ENCODE data around the gene ZMYND8.

DNA sequence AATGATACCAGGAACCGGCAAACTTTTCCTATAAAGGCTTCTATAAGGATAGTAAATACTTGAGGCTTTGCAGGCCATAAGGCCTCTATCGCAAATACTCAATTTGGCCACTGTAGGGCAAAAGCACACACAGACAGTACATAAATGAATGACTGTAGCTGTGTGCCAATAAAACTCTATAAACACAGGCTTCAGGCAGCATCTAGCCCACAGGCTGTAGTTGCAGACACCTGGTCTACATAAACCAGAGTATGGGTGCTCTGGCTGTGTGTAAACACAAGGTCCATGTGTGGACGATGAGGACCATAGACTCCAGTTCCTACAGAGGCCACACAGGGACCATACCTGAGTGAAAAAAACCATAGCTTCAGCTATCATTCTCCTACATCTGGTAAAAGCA lies 52.2 kb downstream of the ZMYND8 start:
- TF ChIP-seq POLR2A (IDR thresholded peaks at IDR 0.05; ENCODE audit: control extremely low read depth in 1 of 2, low read depth in 2 of 2, low read length in 2 of 2) (no peak), GTF2F1 (IDR thresholded peaks at IDR 0.05; ENCODE audit: borderline replicate concordance, low read depth, low read length) (no peak), JUN (IDR thresholded peaks at IDR 0.05; ENCODE audit: low read depth, low read length) (no peak), RAD21 (IDR thresholded peaks at IDR 0.05 in 1 of 2, conservative IDR thresholded peaks at IDR 0.05 in 1 of 2; ENCODE audit: low read depth in 2 of 2, low read length in 2 of 2) (no peak), SP2 (IDR thresholded peaks at IDR 0.05; ENCODE audit: low read length) (no peak)
- TF ChIP-seq, protein P1, sequence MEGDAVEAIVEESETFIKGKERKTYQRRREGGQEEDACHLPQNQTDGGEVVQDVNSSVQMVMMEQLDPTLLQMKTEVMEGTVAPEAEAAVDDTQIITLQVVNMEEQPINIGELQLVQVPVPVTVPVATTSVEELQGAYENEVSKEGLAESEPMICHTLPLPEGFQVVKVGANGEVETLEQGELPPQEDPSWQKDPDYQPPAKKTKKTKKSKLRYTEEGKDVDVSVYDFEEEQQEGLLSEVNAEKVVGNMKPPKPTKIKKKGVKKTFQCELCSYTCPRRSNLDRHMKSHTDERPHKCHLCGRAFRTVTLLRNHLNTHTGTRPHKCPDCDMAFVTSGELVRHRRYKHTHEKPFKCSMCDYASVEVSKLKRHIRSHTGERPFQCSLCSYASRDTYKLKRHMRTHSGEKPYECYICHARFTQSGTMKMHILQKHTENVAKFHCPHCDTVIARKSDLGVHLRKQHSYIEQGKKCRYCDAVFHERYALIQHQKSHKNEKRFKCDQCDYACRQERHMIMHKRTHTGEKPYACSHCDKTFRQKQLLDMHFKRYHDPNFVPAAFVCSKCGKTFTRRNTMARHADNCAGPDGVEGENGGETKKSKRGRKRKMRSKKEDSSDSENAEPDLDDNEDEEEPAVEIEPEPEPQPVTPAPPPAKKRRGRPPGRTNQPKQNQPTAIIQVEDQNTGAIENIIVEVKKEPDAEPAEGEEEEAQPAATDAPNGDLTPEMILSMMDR (IDR thresholded peaks at IDR 0.05; ENCODE audit: control extremely low read depth in 1 of 3, insufficient read depth in 1 of 3, low read depth in 1 of 3, low read length in 3 of 3) = no peak

Data from H1 (cell line).